ENCODE measurements around the gene FAM217B. TPM values are rescaled to one million over a fixed set of nuclear protein-coding genes. Genes with fewer than 3 reads are reported as not detected.

Gene FAM217B
- total RNA-seq, 2 experiments from 2014 or later = 14.6 to 15.4 TPM

GRCh38 chr20:59984541-59984940 lies 44.4 kb downstream of the FAM217B start:
- Mint-ChIP-seq H3K27me3 (ENCODE audit: low read depth) (no peaks in the 10 kb centered on the region), H3K4me3 (no peak overlapping the region), H3K27ac (no peak overlapping the region), H3K36me3 (ENCODE audit: low read depth) (peaks cover 2% of the 10 kb centered on the region), H3K9me3 (no peaks in the 10 kb centered on the region), H3K4me1 (ENCODE audit: low read depth) (no peaks in the 10 kb centered on the region)
- CTCF ChIA-PET = no interaction called here
- DNase-seq = no peak
- intact Hi-C loops (cut with micrococcal nuclease) = no loop called here

GRCh38 chr20:59985164-59985563 lies 45.0 kb downstream of the FAM217B start:
- Mint-ChIP-seq H3K9me3 (no peaks in the 10 kb centered on the region), H3K4me1 (ENCODE audit: low read depth) (no peaks in the 10 kb centered on the region), H3K27me3 (ENCODE audit: low read depth) (no peaks in the 10 kb centered on the region), H3K36me3 (ENCODE audit: low read depth) (peaks cover 2% of the 10 kb centered on the region), H3K4me3 (no peak overlapping the region), H3K27ac (no peak overlapping the region)
- intact Hi-C loops (cut with micrococcal nuclease) = no loop called here
- DNase-seq = no peak
- CTCF ChIA-PET = no interaction called here

GRCh38 chr20:59985864-59986263 lies 45.7 kb downstream of the FAM217B start:
- Mint-ChIP-seq H3K27me3 (ENCODE audit: low read depth) (no peaks in the 10 kb centered on the region), H3K27ac (no peak overlapping the region), H3K9me3 (no peaks in the 10 kb centered on the region), H3K4me3 (no peak overlapping the region), H3K4me1 (ENCODE audit: low read depth) (no peaks in the 10 kb centered on the region), H3K36me3 (ENCODE audit: low read depth) (peaks cover 2% of the 10 kb centered on the region)
- DNase-seq = peak; percentile 30
- intact Hi-C loops (cut with micrococcal nuclease) = no loop called here
- CTCF ChIA-PET = no interaction called here

GRCh38 chr20:59987135-59987534 lies 46.9 kb downstream of the FAM217B start:
- H3K4me1 Mint-ChIP-seq (ENCODE audit: low read depth) = no peaks in the 10 kb centered on the region
- H3K27me3 Mint-ChIP-seq (ENCODE audit: low read depth) = no peaks in the 10 kb centered on the region
- intact Hi-C loops (cut with micrococcal nuclease) = no loop called here
- peaks cover 2% of the 10 kb centered on the region for H3K36me3 Mint-ChIP-seq (ENCODE audit: low read depth)
- CTCF ChIA-PET = interaction anchor here (0.6 kb wide), 1 partner anchor 37 kb away, joined by 3 read pairs; no protein-coding TSS in a partner anchor
- H3K9me3 Mint-ChIP-seq = no peaks in the 10 kb centered on the region
- no peak overlapping the region for H3K4me3 Mint-ChIP-seq
- no peak for DNase-seq
- no peak overlapping the region for H3K27ac Mint-ChIP-seq

GRCh38 chr20:59988141-59988540 lies 48.0 kb downstream of the FAM217B start:
- no peak for DNase-seq
- CTCF ChIA-PET = no interaction called here
- H3K27me3 Mint-ChIP-seq (ENCODE audit: low read depth) = no peaks in the 10 kb centered on the region

GRCh38 chr20:59992526-59993084 lies 52.4 kb downstream of the FAM217B start:
- H3K27me3 Mint-ChIP-seq (ENCODE audit: low read depth) = peaks cover 1% of the 10 kb centered on the region
- H3K36me3 Mint-ChIP-seq (ENCODE audit: low read depth) = peaks cover 3% of the 10 kb centered on the region
- no peaks in the 10 kb centered on the region for H3K9me3 Mint-ChIP-seq
- CTCF ChIA-PET = interaction anchor here (0.6 to 0.9 kb wide), 2 partner anchors 25 to 64 kb away, joined by 3 read pairs; no protein-coding TSS in a partner anchor
- no peak overlapping the region for H3K4me3 Mint-ChIP-seq
- DNase-seq = no peak
- no peak overlapping the region for H3K27ac Mint-ChIP-seq
- peaks cover 2% of the 10 kb centered on the region for H3K4me1 Mint-ChIP-seq (ENCODE audit: low read depth)
- intact Hi-C loops (cut with micrococcal nuclease) = no loop called here

More at GRCh38 chr20:59988141-59988540, 48.0 kb downstream of the FAM217B start:
- Mint-ChIP-seq H3K36me3 (ENCODE audit: low read depth) (peaks cover 2% of the 10 kb centered on the region), H3K4me3 (no peak overlapping the region), H3K4me1 (ENCODE audit: low read depth) (no peaks in the 10 kb centered on the region), H3K9me3 (no peaks in the 10 kb centered on the region), H3K27ac (no peak overlapping the region)
- intact Hi-C loops (cut with micrococcal nuclease) = no loop called here

GRCh38 chr20:59993736-59994430 lies 53.7 kb downstream of the FAM217B start:
- Mint-ChIP-seq H3K4me3 (no peak overlapping the region), H3K27ac (no peak overlapping the region), H3K27me3 (ENCODE audit: low read depth) (peaks cover 1% of the 10 kb centered on the region), H3K4me1 (ENCODE audit: low read depth) (peaks cover 2% of the 10 kb centered on the region), H3K36me3 (ENCODE audit: low read depth) (peaks cover 3% of the 10 kb centered on the region), H3K9me3 (no peaks in the 10 kb centered on the region)
- CTCF ChIA-PET = no interaction called here
- no peak for DNase-seq
- intact Hi-C loops (cut with micrococcal nuclease) = no loop called here

GRCh38 chr20:59994697-59995122 lies 54.5 kb downstream of the FAM217B start:
- DNase-seq = no peak
- CTCF ChIA-PET = interaction anchor here (1.1 kb wide), 1 partner anchor 62 kb away, joined by 3 read pairs; no protein-coding TSS in a partner anchor
- intact Hi-C loops (cut with micrococcal nuclease) = no loop called here
- Mint-ChIP-seq H3K27me3 (ENCODE audit: low read depth) (peaks cover 1% of the 10 kb centered on the region), H3K4me3 (no peak overlapping the region), H3K27ac (no peak overlapping the region), H3K36me3 (ENCODE audit: low read depth) (peaks cover 3% of the 10 kb centered on the region), H3K4me1 (ENCODE audit: low read depth) (peaks cover 2% of the 10 kb centered on the region), H3K9me3 (no peaks in the 10 kb centered on the region)

- Mint-ChIP-seq H3K27me3 (ENCODE audit: low read depth) (peaks cover 1% of the 10 kb centered on the region), H3K4me1 (ENCODE audit: low read depth) (peaks cover 2% of the 10 kb centered on the region), H3K36me3 (ENCODE audit: low read depth) (peaks cover 6% of the 10 kb centered on the region), H3K27ac (no peak overlapping the region), H3K4me3 (no peak overlapping the region), H3K9me3 (no peaks in the 10 kb centered on the region)
- intact Hi-C loops (cut with micrococcal nuclease) = no loop called here
- no peak for DNase-seq
- CTCF ChIA-PET = no interaction called here
Measured at GRCh38 chr20:59996108-59996507, 55.9 kb downstream of the FAM217B start.

- H3K4me3 Mint-ChIP-seq = no peak overlapping the region
- peaks cover 2% of the 10 kb centered on the region for H3K4me1 Mint-ChIP-seq (ENCODE audit: low read depth)
- intact Hi-C loops (cut with micrococcal nuclease) = no loop called here
- peaks cover 1% of the 10 kb centered on the region for H3K27me3 Mint-ChIP-seq (ENCODE audit: low read depth)
- no peak for DNase-seq
- CTCF ChIA-PET = no interaction called here
- no peak overlapping the region for H3K27ac Mint-ChIP-seq
- H3K9me3 Mint-ChIP-seq = no peaks in the 10 kb centered on the region
- H3K36me3 Mint-ChIP-seq (ENCODE audit: low read depth) = peaks cover 9% of the 10 kb centered on the region
Measured at GRCh38 chr20:59997896-59998295, 57.7 kb downstream of the FAM217B start.

Other genes with a start within 250 kb of the FAM217B start
- gene SYCP2, start 6.8 kb upstream of the FAM217B start, total RNA-seq = 1 to 10 TPM; 1.2 to 1.5 TPM
- 1 to 10 TPM; 3.9 to 4.1 TPM for gene PPP1R3D, start 84 bp upstream of the FAM217B start, total RNA-seq
- gene CDH26, start 18.0 kb downstream of the FAM217B start, total RNA-seq = 1 to 10 TPM; 1.5 to 1.8 TPM